HG03135 (cell line): ENCODE data around the gene ZFAND2A.

Experiments
- ATAC-seq: cut with Tn5 transposase; IDR thresholded peaks from one replicate; pipeline ENCODE4 v1.9.1; 2021; ENCODE audit warnings: mild to moderate bottlenecking, moderate library complexity; ENCODE audit not compliant: unreplicated experiment

Gene ZFAND2A

GRCh38 chr7:1110358-1110757, 49.6 kb downstream of the ZFAND2A start:
- ATAC-seq: no peak

GRCh38 chr7:1109581-1110310, 50.2 kb downstream of the ZFAND2A start:
- ATAC-seq: no peak

- no peak for ATAC-seq
Observed at GRCh38 chr7:1108264-1108920, 51.6 kb downstream of the ZFAND2A start.

GRCh38 chr7:1106793-1107421, 53.1 kb downstream of the ZFAND2A start:
- no peak for ATAC-seq

- no peak for ATAC-seq
Observed at GRCh38 chr7:1106063-1106792, 53.8 kb downstream of the ZFAND2A start.

GRCh38 chr7:1105189-1105588, 54.8 kb downstream of the ZFAND2A start:
- peak; percentile 48 for ATAC-seq

DNA sequence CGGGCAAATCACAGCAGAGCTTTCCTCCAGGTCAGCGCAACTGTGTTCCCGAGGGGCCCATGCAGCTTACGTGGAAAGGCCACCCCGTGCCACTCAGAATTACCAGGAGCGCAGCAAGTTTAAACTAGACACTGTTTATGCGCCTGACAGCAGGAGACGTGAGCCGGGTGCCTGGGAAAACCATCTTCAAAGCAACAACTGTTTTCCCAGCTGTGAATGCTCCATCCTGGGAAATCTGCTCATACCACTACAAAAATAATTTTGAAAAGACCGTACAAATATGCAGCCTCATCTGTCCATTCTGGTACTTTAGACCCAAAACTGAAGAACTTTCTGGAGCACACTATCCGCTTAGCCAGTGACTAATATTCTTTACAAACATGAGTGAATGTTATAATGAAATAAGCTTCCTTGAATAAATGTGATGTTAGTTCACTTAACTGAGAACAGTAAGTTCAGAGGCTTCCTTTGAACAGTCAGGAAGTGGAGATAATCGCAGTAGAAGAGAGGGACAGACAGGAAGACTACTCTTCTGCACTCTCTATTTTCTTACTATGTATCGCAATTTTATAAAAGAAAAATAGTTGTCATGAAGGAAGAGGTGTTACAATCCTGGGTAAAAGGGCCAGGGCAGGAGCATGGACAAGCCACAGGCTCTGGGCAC, 55.3 kb downstream of the ZFAND2A start:
- ATAC-seq: no peak

DNA sequence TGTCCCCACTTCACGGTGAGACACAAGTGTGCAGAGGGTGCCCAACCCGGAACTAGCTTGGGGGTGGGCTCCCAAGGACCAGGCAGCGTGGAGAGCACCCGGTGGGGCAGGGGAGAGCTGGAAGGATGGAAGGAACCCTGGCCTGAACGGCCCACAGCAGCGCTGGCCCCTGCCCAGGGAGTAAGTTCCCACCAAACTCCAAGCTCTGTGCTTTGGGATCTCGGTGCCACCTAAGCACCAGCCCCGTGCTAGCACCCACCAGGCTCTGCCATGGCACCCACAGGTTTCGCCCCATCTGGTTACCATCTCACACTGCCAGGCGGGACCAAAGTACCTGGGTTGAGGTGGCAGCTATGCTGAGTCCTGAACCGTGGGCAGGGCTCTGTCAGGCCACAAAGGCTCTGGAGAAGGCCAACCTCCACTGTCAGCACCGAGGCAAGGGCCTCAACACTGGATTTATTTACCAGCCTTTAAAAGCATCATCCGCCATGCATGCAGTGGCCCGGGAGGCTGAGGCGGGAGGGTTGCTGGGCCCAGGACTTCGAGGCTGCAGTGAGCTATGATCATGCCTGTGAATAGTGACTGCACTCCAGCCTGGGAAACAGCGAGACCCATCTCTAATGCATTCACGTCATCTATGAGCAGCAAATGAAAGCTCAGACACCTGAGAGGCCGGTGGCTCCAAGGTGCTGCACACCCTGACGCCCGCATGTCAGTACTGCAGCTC, 56.0 kb downstream of the ZFAND2A start:
- no peak for ATAC-seq

GRCh38 chr7:1103009-1103788, 56.8 kb downstream of the ZFAND2A start:
- ATAC-seq: no peak
